Esophagus muscularis mucosa (tissue), 3 donors: ENCODE measurements around the gene RNF25.

Experiments used
- CTCF ChIP-seq, 3 experiments: fragments of 200-600 bp in 2 of 3; fragments of 450-650 bp in 1 of 3; sonication (generic) in 2 of 3; IDR thresholded peaks; one replicate each; pipeline ENCODE4 v1.5.1; 2017 to 2019; ENCODE audit warnings: antibody characterized with exemption in 3 of 3, mild to moderate bottlenecking in 2 of 3, moderate library complexity in 1 of 3
- POLR2A ChIP-seq: fragments of 450-650 bp; IDR thresholded peaks from one replicate; pipeline ENCODE4 v1.6.1; 2017; ENCODE audit warnings: antibody characterized with exemption, moderate library complexity, mild to moderate bottlenecking, low read depth
- POLR2AphosphoS5 ChIP-seq, 2 donors: sonication (generic); formaldehyde crosslinking; IDR thresholded peaks; one replicate each; pipeline ENCODE4 v1.6.1; 2017; ENCODE audit warnings: antibody characterized with exemption in 2 of 2

GRCh38 chr2:218671097-218671653, 627 bp downstream of the RNF25 start:
- no peak for TF ChIP-seq CTCF (IDR thresholded peaks at IDR 0.05)
- TF ChIP-seq POLR2AphosphoS5 (IDR thresholded peaks at IDR 0.05): no peak
- no peak for TF ChIP-seq POLR2A
